NOMO-1 (cell line): ENCODE measurements around the gene INO80C.

Source experiments
- DNase-seq, 2 experiments: peaks; one replicate each; lab custom pipeline; 2025; ENCODE audit not compliant: unreplicated experiment in 2 of 2; lab: John Stamatoyannopoulos, UW

INO80C gene

DNA sequence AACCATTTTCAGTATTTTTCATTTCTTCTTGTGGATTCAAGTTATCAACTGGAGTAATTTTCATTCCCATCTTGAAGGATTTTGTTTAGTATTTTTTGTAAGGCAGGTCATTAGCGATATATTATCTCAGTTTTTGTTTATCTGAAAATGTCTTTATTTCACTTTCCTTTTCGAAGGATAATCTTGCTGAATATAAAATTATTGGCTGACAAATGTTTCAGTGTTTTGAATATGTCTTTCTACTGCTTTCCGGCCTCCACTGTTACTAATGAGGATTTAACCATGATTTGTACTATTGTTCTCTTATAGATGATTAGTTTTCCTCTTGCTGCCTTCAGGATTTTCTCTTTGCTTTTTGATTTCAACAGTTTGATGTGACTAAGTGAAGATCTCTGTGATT lies 62.4 kb downstream of the INO80C start:
- no peak for DNase-seq

DNA sequence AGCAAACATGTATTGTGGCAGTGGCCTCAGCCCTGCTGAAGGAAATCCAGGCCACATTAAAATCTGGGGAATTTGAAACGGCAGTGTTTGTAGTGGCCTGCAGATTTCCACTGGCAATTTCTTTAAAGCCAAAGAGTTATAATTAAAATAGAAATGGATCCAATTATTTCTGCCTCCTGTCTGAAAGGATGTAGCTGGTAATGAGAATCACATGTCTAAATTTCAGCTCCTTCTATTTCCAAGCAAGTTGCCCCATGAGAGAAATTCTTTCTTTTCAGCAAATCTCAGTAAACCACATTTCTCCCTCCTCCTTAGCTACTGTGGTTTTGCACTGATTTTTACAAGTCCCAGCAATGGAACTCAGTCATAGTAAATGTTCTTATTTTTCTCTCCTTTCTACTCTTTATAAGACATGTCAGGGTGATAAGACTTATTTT lies 65.2 kb downstream of the INO80C start:
- no peak for DNase-seq

DNA sequence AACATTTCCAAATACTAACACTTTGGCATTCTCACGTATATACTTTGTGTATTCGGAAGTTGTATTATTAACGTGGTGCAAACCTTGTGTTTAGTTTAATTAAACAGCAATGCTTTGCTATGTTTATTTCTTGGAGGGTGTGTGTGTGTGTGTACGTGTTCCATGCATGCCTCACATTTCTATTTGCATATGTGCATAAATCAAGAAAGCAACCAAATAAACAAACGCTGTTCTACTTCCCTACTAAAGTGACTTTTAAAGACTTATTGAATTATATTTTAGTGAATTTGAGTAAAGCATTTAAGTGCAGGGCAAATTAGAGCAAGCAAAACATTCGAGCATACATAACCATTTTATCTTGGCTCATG lies 66.4 kb downstream of the INO80C start:
- no peak for DNase-seq

DNA sequence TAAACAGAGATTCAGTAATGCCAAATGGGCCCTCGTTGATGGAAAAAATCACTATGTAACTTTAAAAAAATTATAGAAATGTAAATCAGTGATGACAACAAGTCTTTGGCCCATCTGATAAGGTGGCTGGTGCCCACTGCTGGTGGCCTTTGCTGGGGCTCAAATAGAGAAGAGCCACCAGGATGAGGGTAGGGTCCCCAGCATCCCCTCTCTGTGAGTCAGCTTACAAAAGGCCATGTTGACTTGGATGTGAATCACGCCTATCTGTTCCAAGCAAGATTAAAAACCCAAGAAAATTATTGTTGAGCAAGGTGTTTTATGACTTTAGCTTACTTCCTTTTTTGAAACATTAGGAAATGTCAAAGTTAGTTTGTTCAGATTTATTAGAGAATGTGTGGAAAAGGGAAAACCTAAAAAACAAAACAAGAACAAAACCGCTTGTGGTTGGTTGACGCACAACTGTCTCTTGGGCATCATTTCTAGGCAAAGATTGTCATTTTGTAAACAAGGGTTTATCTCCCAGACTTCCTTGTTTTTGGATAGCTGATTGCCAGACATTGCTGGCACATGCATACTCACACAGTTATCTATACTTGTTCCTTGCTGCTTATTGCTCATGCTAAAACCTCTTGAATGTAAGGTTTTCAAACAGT lies 66.9 kb downstream of the INO80C start:
- peak in 1 of 2 experiments; percentile 77 for DNase-seq

DNA sequence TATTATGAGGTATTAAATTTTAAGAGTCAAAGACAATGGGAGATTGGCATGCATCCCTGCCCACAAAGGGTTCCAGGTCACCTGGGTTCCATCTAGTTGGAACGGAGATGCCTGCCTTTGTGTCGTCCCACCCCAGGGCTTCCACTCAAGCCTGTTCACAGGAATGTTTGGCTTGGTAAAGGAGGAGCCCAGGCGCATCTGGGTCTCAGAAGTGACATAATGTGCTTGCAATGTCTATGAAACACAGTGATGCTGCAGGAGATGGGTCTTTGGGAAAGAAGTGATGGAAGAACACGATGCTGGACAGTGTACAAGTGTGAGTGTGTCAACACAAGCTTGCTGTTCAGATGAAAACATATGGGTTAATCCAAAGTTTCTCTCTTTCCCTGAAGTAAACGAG lies 71.0 kb downstream of the INO80C start:
- no peak for DNase-seq

DNA sequence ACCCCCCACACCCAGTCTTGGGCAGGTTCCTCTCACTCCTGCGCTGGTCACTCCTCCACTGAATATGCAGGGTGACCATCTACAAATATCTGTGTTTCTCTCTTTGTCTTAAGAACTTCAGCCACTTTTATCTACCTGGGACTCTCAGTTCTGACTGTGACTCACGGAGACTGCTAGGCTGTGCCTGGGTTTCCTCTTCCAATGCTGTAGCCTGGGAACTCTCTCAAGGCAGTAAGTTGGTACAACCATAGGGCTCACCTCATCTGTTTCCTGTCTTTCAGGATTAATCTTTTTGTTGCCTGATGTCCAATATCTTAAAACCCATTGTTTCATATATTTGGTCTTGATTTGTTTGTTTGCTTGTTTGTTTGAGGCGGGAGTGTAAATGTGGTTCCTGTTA lies 73.4 kb downstream of the INO80C start:
- no peak for DNase-seq

DNA sequence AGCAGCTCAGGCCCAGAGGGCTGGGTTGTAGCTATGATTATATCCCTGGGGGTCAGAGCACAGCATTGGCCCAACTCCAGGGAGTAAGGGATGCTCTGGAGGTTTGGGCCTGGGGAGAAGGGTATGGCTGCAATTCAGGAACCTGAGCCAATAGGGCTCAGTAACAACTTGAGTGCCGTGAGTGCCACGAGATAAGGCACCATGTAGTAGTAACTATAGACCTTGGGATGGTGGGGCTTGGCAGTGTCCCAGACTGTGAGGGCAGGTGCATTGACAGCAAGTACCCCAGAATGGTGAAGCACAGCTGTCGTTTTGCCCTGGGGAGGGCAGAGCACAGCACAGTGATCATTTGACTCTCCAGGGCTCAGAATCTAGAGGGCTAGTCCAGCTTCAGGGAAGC lies 75.5 kb downstream of the INO80C start:
- DNase-seq, result no peak

DNA sequence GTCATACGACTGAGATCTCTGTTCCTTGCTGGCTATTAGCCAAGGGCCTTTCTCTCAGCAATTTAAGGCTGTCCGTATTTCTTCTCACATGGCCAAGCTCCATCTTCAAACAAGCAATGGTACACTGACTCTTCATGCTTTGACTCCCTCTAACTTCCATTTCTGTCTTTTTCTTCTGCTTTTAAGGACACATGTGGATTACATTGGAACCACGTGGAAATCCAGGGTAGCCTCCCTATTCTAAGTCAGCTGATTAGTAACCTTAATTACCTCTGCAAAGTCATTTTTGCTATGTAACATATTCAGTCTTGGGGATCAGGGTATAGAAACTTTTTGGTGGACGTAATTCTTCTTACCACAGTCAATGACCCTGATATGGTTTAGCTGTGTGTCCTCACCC lies 79.2 kb downstream of the INO80C start:
- no peak for DNase-seq
